ENCODE results near the gene SND1. TPM values are rescaled to one million over a fixed set of nuclear protein-coding genes. Genes with fewer than 3 reads are reported as not detected.

SND1 gene
- total RNA-seq, 1 experiment from 2014 or later: 139 TPM

GRCh38 chr7:128121711-128122530 lies 469.9 kb downstream of the SND1 start:
- no TSS peak for BruUV-seq (replicated peaks)
- intact Hi-C loops (cut with micrococcal nuclease): no loop called here
- Histone ChIP-seq H3F3A (ENCODE audit: low read length, unreplicated experiment) (no peaks in the 10 kb centered on the region), H3K4me1 (ENCODE audit: insufficient read depth, low read length) (no peaks in the 10 kb centered on the region), H3K9me2 (replicated peaks; ENCODE audit: low read length) (no peaks in the 10 kb centered on the region), H2AFZ (ENCODE audit: low read length) (no peak overlapping the region), H3K9me3 (ENCODE audit: low read length) (no peaks in the 10 kb centered on the region), H3K36me3 (ENCODE audit: low read depth, low read length) (no peaks in the 10 kb centered on the region), H3K4me3 (ENCODE audit: low read length) (no peak overlapping the region), H3K27me3 (ENCODE audit: low read length) (no peaks in the 10 kb centered on the region), H3K79me2 (ENCODE audit: low read length) (no peaks in the 10 kb centered on the region), H4K20me1 (ENCODE audit: low read length) (no peaks in the 10 kb centered on the region), H3K27ac (ENCODE audit: low read length) (no peak overlapping the region), H3K4me2 (ENCODE audit: low read length) (no peak overlapping the region), H3K9ac (ENCODE audit: low read length) (no peak overlapping the region)
- CTCF ChIA-PET: no interaction called here
- TF ChIP-seq CTCF (conservative IDR thresholded peaks at IDR 0.05; ENCODE audit: low read depth, low read length): no peak
- no peak for ATAC-seq
- POLR2A ChIA-PET (ENCODE audit: unreplicated experiment): no interaction called here
- no peak for DNase-seq

DNA sequence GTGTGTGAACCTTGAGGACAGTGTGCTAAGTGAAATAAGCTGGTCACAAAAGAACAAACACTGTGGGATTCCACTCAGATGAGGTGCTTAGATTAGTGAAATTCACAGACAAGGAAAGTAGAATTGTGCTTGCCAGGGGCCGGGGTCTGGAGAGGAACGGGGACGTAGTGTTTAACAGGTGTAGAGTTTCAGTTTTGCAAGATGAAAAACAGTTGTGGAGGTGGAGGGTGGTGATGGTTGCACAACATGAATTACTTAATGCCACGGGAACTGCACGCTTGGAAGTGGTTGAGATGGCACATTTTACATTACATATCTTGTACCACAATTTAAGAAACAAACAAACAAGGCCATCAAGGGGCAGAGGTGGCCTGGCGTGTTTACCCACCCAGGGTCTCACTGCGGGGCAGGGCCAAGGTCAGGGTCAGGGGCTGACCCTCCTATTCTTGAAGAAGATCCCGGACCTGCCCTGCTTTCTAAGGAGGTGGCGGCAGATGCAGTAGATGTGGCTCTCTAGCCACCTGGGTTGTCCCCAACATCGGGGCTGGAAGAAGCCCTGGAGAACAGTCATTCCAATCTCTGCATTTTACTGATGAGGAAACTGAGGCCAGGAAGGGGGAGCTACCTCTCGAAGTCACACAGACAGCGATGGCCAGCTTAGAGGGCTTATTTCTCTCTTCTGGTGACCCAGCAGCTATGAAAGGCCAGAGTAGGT lies 470.7 kb downstream of the SND1 start:
- DNase-seq (no peak), ATAC-seq (no peak)
- H3K9me2 ChIP-seq (replicated peaks; ENCODE audit: low read length): no peaks in the 10 kb centered on the region
- no TSS peak for BruUV-seq (replicated peaks)
- no peak overlapping the region for H3K4me3 ChIP-seq (ENCODE audit: low read length)
- no peaks in the 10 kb centered on the region for H4K20me1 ChIP-seq (ENCODE audit: low read length)
- TF ChIP-seq CTCF (conservative IDR thresholded peaks at IDR 0.05; ENCODE audit: low read depth, low read length): no peak
- no peak for TF ChIP-seq EZH2phosphoT487 (IDR thresholded peaks at IDR 0.05; ENCODE audit: borderline replicate concordance, low read length)
- no peak for TF ChIP-seq EZH2 (IDR thresholded peaks at IDR 0.05; ENCODE audit: low read length, unreplicated experiment)
- no peaks in the 10 kb centered on the region for H3K9me3 ChIP-seq (ENCODE audit: low read length)
- intact Hi-C loops (cut with micrococcal nuclease): no loop called here
- no peaks in the 10 kb centered on the region for H3K79me2 ChIP-seq (ENCODE audit: low read length)
- H3K4me1 ChIP-seq (ENCODE audit: insufficient read depth, low read length): no peaks in the 10 kb centered on the region
- H3K4me2 ChIP-seq (ENCODE audit: low read length): no peak overlapping the region
- H3K27ac ChIP-seq (ENCODE audit: low read length): no peak overlapping the region
- no peak overlapping the region for H3K9ac ChIP-seq (ENCODE audit: low read length)
- no peaks in the 10 kb centered on the region for H3K36me3 ChIP-seq (ENCODE audit: low read depth, low read length)
- POLR2A ChIA-PET (ENCODE audit: unreplicated experiment): no interaction called here
- no peaks in the 10 kb centered on the region for H3F3A ChIP-seq (ENCODE audit: low read length, unreplicated experiment)
- H2AFZ ChIP-seq (ENCODE audit: low read length): no peak overlapping the region
- peaks cover under 1% of the 10 kb centered on the region; the same call in 1 of the 2 replicates for H3K27me3 ChIP-seq (ENCODE audit: low read length)
- CTCF ChIA-PET: no interaction called here

All from PC-3 (cell line).